ENCODE results near the gene DENND6B.

DNA sequence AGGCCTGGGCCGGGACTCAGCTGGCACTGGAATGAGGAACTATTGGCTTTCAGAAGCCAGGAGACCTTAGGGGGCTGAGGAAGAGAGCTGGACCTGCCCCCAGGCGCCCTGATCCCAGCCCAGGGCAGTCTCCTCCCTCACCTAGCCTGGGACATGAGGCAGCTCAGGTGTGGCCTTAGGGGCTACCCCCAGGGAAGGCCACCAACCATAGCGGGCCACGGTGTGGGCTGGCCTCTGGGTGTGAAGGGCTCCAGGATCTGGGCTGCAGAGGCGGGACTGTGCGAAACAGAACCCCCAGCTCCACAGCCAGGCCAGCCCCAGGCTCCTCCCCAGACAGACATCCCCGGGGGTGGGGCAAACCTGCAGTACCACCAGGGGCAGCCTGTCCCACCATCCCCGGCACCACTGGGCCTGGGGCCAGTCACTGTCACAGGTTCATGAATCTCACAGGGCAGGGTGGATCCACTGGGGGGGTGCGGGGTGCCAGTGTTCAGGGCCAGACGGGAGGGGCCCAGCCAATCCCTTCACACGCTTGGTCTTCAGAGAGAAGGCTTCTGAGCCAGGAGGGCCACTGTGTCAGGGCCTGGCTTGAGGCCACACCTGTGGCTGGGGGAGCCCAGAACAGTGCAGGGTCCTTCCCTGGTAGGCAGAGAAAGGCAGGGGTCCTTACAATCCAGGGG lies 22.8 kb downstream of the DENND6B start:
- TF ChIP-seq, protein P1, sequence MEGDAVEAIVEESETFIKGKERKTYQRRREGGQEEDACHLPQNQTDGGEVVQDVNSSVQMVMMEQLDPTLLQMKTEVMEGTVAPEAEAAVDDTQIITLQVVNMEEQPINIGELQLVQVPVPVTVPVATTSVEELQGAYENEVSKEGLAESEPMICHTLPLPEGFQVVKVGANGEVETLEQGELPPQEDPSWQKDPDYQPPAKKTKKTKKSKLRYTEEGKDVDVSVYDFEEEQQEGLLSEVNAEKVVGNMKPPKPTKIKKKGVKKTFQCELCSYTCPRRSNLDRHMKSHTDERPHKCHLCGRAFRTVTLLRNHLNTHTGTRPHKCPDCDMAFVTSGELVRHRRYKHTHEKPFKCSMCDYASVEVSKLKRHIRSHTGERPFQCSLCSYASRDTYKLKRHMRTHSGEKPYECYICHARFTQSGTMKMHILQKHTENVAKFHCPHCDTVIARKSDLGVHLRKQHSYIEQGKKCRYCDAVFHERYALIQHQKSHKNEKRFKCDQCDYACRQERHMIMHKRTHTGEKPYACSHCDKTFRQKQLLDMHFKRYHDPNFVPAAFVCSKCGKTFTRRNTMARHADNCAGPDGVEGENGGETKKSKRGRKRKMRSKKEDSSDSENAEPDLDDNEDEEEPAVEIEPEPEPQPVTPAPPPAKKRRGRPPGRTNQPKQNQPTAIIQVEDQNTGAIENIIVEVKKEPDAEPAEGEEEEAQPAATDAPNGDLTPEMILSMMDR (IDR thresholded peaks at IDR 0.05): no peak
- no peak for TF ChIP-seq POLR2A (IDR thresholded peaks at IDR 0.05)
